Stimulated activated CD4-positive, alpha-beta T cell treated with anti-CD3 and anti-CD28 coated beads, TNF-alpha, amount 100 ng/mL, for 48 hours (primary cell): ENCODE measurements around the gene GRK5.
"Not testable (repeated sequence)": the region's sequence is repeated elsewhere in the genome, so short reads cannot be mapped to it uniquely, and the experiment has no call there.

Experiments
- DNase-seq, 3 donors: peaks; one replicate each; pipeline ENCODE4 v3.0.0-alpha.2; 2020; ENCODE audit warnings: low read depth in 3 of 3

GRK5 gene

DNA sequence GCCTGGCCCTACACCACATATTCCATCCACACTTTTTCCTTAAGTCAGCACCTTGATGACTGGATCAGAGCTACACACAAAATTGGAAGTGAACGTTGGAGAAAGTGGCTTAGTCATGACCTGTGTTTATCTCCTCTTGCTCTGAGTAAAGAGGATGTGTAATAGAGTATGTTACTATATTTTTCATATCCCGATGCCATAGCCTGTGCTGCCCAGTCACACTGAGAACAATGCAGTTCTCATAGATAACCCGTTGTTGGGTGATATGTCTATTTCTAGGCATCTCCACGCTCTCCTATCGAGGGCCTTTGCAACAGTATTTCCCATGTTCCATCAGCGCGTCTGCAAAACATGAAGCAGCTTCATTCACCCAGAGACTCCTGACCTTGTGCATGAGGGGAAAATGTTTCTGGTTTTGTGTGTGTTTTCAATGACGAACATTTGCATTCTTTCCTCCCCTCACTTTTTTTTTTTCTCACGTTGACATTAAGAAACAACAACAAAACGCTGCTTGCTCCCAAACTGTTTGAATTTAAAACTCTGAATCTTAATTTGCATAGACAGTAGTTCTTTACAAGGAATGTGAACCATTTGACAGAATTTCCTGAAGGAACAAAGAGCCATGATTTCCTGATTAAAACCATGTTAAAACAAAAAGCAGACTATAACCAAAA lies 43.4 kb downstream of the GRK5 start:
- DNase-seq = no peak

DNA sequence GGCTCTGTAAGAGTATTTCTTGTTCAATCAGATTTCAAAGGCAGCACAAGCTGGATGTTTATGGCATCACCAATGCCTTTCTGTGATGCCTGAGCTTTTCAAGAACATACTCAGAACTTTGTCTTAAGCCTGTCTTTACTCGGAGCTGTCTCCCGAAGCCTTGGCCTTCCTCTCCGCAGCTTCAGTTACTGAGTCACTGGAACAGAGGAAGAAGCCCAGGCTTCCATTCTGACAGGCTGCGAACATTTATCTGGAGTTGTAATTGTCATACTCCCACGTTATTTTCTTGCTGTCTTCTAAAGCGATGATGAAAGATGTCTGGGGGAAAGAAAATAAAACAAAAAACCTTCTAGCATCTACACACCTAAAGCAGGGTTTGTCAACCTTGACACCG lies 43.9 kb downstream of the GRK5 start:
- DNase-seq = no peak

DNA sequence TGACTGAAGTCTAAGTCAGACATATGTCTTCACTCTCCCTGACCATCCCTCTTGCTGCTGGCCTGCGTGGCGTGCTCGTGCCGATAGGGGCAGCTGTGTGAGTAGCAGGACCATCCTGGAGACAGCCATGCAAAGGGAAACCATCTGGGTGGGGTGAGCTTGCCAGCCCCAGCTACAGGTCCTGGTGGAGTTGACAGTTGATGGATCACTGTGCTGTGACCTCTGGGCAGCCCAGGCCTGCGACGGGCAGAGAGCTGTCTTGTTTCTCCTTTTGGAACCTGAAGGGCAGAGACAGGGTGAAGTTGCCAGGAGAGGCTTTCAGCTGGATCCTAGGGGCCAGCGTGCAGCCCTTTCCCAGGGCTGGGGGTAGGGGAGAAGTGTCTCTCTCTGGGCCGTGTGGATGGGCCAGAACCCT lies 44.7 kb downstream of the GRK5 start:
- DNase-seq = no peak

DNA sequence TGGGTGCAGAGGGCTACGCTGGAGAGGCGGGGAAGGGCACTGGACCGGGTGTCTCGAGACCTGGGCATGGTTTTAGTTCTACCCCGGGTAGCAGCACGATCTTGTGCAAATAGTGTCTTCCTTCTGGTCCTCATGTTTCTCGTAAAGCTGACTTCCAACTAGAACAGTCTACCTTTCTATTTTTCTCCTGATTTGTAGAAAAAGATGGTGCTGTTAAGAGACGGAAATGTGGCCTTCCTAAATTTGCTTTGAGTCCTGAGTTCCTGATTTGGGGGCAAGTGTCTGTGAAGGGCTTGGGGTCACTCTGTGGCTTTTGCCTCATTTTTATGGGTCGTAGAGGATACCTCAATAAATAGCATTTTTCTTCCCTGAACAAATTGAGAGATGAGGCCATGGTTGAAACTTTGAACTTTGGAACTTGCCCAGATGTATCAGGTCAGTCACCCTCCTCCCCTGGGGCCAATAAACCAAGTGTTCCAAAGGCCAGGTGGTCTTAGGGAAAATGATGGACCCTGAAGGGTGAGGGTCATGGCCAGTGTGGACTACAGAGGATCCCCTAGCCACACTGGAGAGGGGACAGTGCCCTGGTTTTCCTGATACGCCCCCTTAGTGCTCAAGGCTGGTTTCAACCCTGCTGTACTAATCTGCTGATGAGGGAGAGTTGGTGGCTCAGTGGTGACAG lies 45.2 kb downstream of the GRK5 start:
- no peak for DNase-seq

DNA sequence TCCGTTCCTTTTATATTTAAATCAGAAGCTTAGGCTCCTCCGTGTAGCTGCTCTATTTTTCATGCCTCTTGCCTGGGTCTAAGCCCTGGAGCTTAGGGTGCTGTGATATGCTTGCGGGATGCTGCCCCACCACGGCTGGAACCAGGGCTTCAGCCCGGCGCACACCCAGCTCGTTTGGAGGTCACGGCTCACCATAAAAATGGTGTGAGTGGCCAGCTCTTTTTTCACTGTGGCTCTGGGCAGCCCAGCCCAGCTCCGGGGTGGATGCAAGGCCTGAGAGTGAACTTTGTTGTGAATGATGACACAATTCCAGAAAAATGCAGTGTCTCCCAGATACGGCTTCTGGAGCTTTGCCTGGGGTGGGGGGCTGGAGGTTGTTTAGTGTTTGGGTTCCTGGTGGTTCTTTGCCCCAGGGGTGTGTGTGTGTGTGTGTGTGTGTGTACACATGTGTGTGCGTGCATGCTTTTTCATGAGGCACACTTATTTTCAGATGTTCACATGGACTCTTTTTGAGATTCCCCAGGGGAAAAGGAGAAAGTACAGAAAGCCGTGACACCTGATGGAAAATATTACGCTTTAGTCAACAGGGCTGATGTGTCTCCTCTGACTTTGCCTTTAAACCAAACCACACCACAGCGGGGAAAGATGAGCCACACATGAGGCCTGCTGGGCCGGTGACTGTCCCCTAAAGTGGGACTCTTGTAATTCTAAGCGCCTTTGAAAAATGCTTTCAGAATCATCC lies 46.2 kb downstream of the GRK5 start:
- DNase-seq = peak; percentile 32 to 61 (median 48)

DNA sequence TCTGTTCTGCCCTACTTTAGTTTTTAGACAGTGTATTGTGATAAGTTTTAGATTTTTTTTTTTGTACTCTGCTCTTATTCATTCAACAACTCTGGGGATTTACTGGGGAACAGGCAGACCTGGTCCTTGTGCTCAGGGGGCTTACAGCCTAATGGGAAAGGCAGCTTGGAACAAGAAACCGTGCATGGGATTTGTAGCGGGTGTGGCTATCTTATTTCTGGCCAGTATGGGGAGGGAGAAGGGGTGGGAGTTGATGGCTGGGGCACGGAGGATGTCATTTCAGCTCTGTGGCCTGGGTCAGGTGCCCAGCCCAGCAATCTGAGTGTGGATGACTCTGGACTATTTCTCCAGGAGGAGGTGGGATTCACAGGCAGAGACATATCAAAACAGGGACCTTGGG lies 47.0 kb downstream of the GRK5 start:
- DNase-seq = no peak

DNA sequence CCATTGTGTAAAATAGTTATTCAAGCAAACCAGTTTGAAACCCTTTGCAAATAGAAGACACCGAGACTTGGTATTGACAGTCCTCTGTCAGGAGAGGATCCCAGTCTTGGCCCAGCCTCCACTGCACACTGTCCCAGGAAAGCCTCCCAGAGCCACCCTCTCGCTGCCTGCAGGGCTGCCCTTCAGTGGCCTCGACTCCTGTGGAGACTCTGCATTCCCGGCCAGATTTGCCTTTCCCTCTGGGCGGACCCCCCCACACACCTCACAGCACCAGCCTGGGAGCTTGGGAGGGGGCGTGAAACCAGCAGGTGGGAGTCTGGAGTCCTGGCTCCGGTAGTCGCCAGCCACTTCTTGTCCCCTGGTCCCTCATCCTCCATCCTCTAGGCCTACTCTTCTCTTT lies 48.7 kb downstream of the GRK5 start:
- DNase-seq = no peak

DNA sequence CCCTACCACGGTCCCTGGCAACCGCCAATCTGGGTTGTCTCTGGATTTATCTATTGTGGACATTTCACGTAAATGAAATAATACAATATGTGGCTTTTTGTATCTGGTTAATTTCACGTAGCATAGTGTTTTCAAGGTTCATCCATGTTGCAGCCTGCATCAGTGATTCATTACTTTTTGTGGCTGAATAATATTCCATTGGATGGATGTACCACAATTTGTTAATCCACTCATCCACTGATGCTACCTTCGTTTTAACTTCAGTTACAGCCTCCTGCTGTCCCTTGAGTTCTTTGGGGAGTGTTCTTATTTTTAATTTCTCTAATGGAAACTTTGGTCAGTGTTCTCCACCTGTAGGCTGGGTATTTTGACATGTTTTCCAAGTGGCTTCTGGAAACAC lies 49.5 kb downstream of the GRK5 start:
- DNase-seq = no peak

DNA sequence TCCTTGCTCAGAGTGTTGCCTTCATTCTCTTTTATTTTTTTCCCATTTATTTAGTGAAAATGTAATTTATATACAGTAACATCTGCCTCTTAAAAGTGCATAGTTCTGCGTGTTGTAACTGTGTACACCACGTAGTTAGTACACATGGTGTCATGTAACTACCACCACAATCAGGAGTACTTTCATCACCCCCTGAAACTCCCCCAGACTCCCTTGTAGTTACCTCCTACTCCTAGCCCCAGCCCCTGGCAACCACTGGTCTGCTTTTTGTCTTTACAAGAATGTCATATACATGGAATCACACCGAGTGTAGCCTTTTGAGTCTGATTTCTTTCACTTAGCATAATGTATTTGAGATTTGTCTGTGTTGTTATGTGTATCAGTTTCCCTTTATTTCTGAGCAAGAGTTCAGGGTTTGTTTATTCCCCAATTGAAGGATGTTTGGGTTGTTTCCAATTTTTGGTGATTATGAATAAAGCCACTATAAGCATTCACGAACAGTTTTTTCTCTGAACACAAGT lies 50.6 kb downstream of the GRK5 start:
- no peak for DNase-seq

DNA sequence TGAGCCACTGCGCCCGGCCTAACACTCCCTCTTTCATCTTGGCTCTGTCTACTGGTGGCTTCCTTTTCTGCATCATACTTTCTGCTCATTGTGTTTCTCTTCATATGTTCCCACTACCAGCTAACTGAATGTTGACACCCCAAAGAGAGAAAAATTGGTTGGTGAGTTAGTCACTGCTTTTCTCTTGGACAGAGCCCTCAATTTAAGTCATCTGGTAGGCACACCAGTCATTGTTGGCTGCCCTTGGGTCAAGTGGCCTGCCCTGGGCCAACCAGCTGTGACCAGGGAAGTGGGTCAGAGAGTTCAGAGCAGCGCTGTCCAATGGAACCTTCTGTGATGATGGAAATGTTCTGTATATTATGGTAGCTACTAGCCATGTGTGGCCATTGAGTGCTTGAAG lies 52.0 kb downstream of the GRK5 start:
- no peak for DNase-seq

DNA sequence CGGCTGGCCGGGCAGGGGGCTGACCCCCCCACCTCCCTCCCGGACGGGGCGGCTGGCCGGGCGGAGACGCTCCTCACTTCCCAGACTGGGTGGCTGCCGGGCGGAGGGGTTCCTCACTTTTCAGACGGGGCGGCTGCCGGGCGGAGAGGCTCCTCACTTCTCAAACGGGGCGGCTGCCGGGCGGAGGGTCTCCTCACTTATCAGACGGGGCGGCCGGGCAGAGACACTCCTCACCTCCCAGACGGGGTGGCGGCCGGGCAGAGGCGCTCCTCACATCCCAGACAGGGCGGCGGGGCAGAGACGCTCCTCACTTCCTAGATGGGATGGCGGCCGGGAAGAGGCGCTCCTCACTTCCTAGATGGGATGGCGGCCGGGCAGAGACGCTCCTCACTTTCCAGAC lies 53.6 kb downstream of the GRK5 start:
- not testable (repeated sequence) for DNase-seq

DNA sequence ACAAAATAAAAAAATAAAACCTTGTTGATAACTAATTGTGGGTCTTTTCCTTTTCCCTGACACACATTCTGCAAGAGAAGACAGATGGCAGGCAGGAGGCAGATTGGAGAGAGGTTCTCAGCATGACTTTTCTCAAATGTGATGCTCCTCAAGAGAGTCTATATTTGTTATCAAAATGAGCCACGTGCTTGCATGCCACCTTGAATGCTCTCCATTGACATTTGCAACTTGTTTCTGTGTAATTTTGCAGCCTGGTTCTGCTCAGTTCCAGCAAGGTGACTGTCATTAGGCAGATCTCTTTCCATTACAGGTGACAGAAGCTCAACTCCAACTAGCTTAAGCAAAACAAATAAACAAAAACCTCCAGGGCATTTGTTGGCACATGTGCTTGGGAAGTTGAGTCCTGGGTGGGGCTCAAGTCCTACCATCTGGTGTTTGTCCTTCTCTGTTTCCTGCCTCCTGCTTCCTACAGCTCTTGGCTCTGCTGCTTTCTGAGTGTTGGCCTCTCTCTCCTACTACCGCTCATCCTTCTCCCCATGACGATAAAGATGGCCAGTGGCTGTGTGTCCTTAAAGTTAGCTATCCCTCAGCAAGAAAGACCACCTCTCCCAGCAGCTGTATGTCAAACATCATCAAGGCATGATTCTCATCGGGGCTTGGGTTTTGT lies 56.7 kb downstream of the GRK5 start:
- no peak for DNase-seq

DNA sequence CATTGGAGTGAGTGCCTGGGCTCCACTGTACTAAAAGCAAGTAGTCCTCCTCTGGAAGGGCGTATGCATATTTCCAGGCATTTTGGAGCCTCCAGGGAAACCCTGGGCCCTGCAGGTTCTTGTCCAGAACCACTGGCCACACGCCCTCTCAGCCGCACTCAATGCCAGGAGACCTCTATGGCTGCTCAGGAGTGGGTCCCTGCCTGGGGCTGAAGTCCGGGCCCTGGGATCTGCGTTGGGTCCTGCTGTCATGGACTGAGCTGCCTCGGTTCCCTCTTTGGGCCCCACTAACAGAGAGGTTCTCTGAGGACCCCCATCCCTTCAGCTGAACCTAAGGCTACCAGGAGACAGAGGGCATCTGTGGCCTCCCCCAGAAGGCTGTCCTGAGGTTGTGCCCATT lies 58.3 kb downstream of the GRK5 start:
- DNase-seq = no peak

DNA sequence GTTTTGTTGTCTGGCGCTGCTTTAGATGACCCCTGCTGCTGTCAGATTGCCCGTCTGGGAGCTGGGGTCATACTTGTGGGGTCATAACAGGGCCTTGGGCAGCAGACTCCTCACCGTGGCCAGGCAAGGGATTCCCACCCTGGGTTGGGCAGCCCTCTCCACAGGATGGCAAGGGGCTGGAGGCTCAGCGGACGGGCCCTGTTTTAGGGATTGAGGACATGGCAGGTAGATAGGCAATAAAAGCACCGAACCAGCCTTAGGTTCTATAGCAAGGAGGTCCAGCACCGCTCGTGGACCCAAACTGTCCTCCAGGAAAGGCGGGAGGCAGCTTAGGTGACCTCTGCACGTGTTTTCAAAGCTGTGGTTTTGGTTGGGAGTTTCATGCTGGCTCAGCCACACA lies 60.0 kb downstream of the GRK5 start:
- DNase-seq = no peak

DNA sequence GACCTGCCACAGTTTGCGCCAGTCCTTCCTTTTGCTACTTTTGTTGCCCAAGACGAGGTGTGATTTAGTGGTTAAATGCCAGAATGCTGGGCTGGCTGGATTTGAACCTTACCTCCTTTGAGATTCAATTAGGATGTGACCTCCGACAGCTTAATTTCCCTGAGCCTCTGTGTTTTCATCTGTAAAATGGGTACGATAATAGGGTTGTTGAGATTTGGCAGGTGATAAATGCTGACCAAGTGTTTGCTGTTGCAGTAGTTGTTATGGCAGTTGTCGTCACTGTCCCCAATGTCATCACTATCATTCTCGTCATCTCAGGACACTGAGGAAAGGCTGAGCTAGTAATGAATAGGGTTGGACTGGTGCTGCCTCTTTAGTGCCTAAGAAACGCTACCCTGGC lies 61.1 kb downstream of the GRK5 start:
- no peak for DNase-seq

DNA sequence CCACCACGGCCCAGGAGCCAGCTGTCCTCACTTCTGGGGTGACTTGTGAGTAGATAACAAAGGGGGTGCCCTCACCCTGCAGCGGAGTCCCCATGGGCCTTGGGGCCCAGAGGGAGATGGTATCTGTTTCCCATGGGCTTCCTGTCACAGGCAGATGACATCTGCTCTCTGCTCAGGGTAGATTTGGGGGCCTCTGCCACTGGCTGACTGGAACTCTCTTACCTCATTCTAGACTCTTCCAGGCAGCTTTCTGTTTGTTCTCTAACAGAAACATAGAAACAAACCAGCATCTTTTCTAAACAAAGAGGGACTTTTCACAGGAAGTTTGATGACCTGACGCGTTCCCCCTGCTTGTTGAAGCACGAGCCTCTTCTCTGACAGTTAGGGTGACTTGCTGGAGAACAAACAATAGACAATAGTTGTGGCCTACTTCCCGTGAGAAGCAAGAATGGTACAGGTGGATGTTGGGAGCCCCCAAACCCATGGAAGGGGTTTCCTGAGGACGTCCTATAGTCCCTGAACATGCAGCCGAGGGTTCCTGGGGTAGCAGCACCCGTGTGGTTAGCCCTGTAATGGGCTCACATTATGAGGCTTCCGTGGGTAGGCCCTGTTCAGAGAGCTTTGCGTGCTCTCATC lies 61.6 kb downstream of the GRK5 start:
- DNase-seq = peak in 1 of 3 donors; percentile 31

DNA sequence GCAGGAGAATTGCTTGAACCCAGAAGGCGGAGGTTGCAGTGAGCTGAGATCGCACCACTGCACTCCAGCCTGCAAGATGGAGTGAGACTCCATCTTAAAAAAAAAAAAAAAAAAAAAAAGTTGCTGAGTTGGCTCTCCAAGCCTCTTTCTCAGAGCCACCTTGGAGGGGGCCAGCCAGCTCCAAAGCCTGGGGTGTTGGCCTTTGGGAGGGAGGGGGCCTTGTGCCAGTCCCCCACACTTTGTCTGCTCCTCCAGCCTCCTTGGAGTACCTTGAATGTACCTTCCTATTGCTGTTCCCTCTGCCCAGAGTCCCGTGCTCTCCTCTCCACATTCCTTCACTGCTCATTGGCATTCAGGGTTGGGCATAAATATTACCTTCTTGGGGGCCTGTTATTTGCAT lies 62.4 kb downstream of the GRK5 start:
- no peak for DNase-seq

DNA sequence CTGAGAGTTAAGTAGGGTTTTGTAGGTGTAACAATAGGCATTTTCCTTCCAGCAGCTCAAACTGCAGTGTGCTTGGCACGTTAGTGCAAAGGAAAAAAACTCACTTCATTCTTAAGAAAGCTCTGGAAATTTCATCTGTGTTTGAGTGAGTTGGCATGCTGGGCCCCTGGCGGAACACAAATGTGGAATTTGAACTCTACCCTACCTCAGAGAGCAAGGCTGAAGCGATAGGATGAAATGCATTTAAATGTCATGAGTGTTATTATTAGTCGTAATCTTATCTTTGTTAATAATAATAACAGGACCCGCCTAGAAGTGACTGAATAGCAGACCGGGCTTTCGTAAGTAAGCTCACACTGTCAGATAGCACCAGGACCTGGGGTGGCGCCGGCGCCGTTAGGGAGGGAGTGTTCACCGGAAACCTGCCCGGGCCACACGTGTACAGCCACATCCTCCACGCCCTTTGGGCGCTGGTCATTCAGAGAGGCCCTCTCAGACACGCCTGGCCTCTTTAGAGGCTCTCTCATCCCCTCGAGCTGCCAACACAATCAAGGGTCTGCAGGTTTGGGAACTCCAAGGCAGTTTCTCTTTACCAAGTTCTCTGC lies 63.5 kb downstream of the GRK5 start:
- peak in 1 of 3 donors; percentile 27 for DNase-seq

DNA sequence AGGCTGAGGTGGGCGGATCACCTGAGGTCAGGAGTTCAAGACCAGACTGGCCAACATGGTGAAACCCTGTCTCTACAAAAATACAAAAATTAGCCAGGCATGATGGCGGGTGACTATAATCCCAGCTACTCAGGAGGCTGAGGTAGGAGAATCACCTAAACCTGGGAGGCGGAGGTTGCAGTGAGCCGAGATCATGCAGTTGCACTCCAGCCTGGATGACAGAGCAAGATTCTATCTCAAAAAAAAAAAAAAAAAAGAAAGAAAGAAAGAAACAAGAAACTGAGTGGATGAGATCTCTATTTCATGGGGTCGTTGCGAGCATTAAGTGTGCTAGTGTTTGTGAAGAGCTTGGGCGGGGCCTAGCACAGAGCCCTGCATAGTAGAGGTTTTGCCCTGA lies 65.0 kb downstream of the GRK5 start:
- not testable (repeated sequence) for DNase-seq

DNA sequence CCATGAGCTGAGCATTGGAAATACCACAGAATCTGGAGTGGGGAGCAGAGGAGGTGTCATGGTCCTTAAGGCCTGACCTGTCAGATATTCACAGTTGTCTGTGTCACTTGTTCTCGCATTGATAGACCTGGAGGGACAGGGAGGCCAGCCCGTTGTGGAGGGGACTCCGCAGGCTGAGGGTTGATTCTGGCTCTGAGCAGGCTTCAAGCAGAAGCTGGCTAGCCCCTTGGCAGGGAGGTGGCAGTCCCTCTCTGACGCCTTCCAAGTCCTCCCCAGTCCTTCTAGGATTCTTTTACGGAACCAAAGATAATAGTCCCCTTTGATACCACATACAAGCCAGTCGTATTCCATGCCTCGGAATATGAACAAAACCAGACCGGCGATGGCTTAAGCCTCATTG lies 65.4 kb downstream of the GRK5 start:
- DNase-seq = no peak

DNA sequence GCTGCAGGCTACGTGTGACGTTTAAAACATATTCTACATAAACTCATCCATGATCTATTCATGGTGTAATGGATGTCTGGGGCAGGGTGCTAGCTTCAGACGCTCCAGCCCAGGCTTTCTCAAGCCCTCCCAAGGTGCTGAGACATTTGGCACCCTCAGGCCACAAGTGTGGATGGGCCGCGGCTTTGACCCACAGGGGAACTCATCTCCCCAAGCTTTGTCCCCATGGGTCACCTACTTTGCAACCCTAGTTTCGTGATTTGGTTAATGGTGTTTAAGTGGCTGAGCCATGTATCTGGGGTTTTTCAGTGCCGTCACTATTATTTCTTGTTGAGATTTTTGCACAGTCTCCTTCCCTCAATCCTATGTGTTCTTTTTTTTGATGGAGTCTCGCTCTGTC lies 66.0 kb downstream of the GRK5 start:
- no peak for DNase-seq
